Measurements from ENCODE around the gene RHOV. TPM values are rescaled to one million over a fixed set of nuclear protein-coding genes. Genes with fewer than 3 reads are reported as not detected.

RHOV gene
- total and polyA plus RNA-seq, 10 of the 15 experiments (the other 5 are each of a cell fraction or from before 2014, with no cell fraction given) = 0.24 to 39.3 (median 9.3) TPM

GRCh38 chr15:40893733-40894680 is 20.0 kb upstream of the RHOV start, which contains the start of gene VPS18 (continued):
- TF ChIP-seq, protein P1, sequence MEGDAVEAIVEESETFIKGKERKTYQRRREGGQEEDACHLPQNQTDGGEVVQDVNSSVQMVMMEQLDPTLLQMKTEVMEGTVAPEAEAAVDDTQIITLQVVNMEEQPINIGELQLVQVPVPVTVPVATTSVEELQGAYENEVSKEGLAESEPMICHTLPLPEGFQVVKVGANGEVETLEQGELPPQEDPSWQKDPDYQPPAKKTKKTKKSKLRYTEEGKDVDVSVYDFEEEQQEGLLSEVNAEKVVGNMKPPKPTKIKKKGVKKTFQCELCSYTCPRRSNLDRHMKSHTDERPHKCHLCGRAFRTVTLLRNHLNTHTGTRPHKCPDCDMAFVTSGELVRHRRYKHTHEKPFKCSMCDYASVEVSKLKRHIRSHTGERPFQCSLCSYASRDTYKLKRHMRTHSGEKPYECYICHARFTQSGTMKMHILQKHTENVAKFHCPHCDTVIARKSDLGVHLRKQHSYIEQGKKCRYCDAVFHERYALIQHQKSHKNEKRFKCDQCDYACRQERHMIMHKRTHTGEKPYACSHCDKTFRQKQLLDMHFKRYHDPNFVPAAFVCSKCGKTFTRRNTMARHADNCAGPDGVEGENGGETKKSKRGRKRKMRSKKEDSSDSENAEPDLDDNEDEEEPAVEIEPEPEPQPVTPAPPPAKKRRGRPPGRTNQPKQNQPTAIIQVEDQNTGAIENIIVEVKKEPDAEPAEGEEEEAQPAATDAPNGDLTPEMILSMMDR (IDR thresholded peaks at IDR 0.05 in 2 of 3, conservative IDR thresholded peaks at IDR 0.05 in 1 of 3; ENCODE audit: control insufficient read depth in 2 of 3, extremely low read depth in 1 of 3, insufficient read depth in 1 of 3, low read depth in 3 of 3, low read length in 3 of 3) = peak; percentile 92 to 97 (median 96)
- no peak for TF ChIP-seq YBX1 (IDR thresholded peaks at IDR 0.05)
- peak; percentile 36; the same call in 1 of the 2 replicates for TF ChIP-seq HCFC1 (IDR thresholded peaks at IDR 0.05; ENCODE audit: low read length)
- no peak; the same call in 1 of the 2 replicates for TF ChIP-seq NR2C1 (IDR thresholded peaks at IDR 0.05)
- no peak for TF ChIP-seq CHD1 (IDR thresholded peaks at IDR 0.05; ENCODE audit: low read depth, low read length)
- TF ChIP-seq RUNX3 (IDR thresholded peaks at IDR 0.05; ENCODE audit: low read length) = no peak
- peak; percentile 6; the same call in 1 of the 2 replicates for TF ChIP-seq TCF3 (IDR thresholded peaks at IDR 0.05; ENCODE audit: borderline replicate concordance, insufficient read depth, low read depth, low read length)
- no peak for TF ChIP-seq CBFB (IDR thresholded peaks at IDR 0.05; ENCODE audit: low read depth)
- TF ChIP-seq, protein P2, sequence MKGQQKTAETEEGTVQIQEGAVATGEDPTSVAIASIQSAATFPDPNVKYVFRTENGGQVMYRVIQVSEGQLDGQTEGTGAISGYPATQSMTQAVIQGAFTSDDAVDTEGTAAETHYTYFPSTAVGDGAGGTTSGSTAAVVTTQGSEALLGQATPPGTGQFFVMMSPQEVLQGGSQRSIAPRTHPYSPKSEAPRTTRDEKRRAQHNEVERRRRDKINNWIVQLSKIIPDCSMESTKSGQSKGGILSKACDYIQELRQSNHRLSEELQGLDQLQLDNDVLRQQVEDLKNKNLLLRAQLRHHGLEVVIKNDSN (IDR thresholded peaks at IDR 0.05; ENCODE audit: borderline replicate concordance, extremely low read length, insufficient read depth, low read depth, low read length) = peak; percentile 74
- no peak for TF ChIP-seq MYC (IDR thresholded peaks at IDR 0.05; ENCODE audit: insufficient read depth, insufficient read length, insufficient replicate concordance, low read length, severe bottlenecking)
- TF ChIP-seq BACH1 (IDR thresholded peaks at IDR 0.05; ENCODE audit: borderline replicate concordance) = no peak; the same call in 1 of the 2 replicates
- TF ChIP-seq E4F1 (IDR thresholded peaks at IDR 0.05; ENCODE audit: borderline replicate concordance, partially characterized antibody) = no peak
- TF ChIP-seq CBX3 (IDR thresholded peaks at IDR 0.05; ENCODE audit: borderline replicate concordance, low read depth) = no peak
- 0 out of 2 replicates have a peak, but pooled peaks have one; percentile 57 for TF ChIP-seq TCF12 (IDR thresholded peaks at IDR 0.05; ENCODE audit: low read depth, low read length)
- peak; percentile 32; the same call in 1 of the 2 replicates for TF ChIP-seq PAX5 (IDR thresholded peaks at IDR 0.05; ENCODE audit: borderline replicate concordance, low read depth, low read length)
- TF ChIP-seq, protein P3, sequence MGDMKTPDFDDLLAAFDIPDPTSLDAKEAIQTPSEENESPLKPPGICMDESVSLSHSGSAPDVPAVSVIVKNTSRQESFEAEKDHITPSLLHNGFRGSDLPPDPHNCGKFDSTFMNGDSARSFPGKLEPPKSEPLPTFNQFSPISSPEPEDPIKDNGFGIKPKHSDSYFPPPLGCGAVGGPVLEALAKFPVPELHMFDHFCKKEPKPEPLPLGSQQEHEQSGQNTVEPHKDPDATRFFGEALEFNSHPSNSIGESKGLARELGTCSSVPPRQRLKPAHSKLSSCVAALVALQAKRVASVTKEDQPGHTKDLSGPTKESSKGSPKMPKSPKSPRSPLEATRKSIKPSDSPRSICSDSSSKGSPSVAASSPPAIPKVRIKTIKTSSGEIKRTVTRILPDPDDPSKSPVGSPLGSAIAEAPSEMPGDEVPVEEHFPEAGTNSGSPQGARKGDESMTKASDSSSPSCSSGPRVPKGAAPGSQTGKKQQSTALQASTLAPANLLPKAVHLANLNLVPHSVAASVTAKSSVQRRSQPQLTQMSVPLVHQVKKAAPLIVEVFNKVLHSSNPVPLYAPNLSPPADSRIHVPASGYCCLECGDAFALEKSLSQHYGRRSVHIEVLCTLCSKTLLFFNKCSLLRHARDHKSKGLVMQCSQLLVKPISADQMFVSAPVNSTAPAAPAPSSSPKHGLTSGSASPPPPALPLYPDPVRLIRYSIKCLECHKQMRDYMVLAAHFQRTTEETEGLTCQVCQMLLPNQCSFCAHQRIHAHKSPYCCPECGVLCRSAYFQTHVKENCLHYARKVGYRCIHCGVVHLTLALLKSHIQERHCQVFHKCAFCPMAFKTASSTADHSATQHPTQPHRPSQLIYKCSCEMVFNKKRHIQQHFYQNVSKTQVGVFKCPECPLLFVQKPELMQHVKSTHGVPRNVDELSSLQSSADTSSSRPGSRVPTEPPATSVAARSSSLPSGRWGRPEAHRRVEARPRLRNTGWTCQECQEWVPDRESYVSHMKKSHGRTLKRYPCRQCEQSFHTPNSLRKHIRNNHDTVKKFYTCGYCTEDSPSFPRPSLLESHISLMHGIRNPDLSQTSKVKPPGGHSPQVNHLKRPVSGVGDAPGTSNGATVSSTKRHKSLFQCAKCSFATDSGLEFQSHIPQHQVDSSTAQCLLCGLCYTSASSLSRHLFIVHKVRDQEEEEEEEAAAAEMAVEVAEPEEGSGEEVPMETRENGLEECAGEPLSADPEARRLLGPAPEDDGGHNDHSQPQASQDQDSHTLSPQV (IDR thresholded peaks at IDR 0.05) = no peak
- no peak for TF ChIP-seq ZNF622 (IDR thresholded peaks at IDR 0.05)
